HG03045 (cell line): Measurements from ENCODE around the gene CATSPERB.
"Not testable (repeated sequence)": the region's sequence is repeated elsewhere in the genome, so short reads cannot be mapped to it uniquely, and the experiment has no call there.

Experiments used
- ATAC-seq: cut with Tn5 transposase; IDR thresholded peaks from one replicate; pipeline ENCODE4 v1.9.1; 2021; ENCODE audit warnings: mild to moderate bottlenecking, moderate library complexity; ENCODE audit not compliant: unreplicated experiment

Gene CATSPERB

GRCh38 chr14:91731986-91732385, at the start of gene CATSPERB:
TSS of gene CATSPERB (minus strand) at chr14:91732086. CDS start at chr14:91729479, 2,607 bp downstream.
- ATAC-seq, result no peak

GRCh38 chr14:91780452-91780851, 48.6 kb upstream of the CATSPERB start:
- ATAC-seq, result no peak

GRCh38 chr14:91778217-91778616, 46.3 kb upstream of the CATSPERB start:
- no peak for ATAC-seq

GRCh38 chr14:91774140-91775096, 42.5 kb upstream of the CATSPERB start:
- ATAC-seq, result no peak

- ATAC-seq, result no peak
These were observed 38.3 kb upstream of the CATSPERB start for GRCh38 chr14:91770185-91770584.

- no peak for ATAC-seq
These were observed 23.8 kb upstream of the CATSPERB start for GRCh38 chr14:91755570-91756295.

- ATAC-seq, result no peak
These were observed 22.9 kb upstream of the CATSPERB start for GRCh38 chr14:91754819-91755218.

GRCh38 chr14:91754185-91754584, 22.3 kb upstream of the CATSPERB start:
- no peak for ATAC-seq

GRCh38 chr14:91753501-91754128, 21.7 kb upstream of the CATSPERB start:
- no peak for ATAC-seq

- ATAC-seq, result no peak
These were observed 21.1 kb upstream of the CATSPERB start for GRCh38 chr14:91752961-91753360.

GRCh38 chr14:91751719-91752118, 19.8 kb upstream of the CATSPERB start:
- ATAC-seq, result no peak

- no peak for ATAC-seq
These were observed 18.8 kb upstream of the CATSPERB start for GRCh38 chr14:91750634-91751198.

- ATAC-seq, result no peak
These were observed 18.0 kb upstream of the CATSPERB start for GRCh38 chr14:91749868-91750267.

- ATAC-seq, result no peak
These were observed 16.2 kb upstream of the CATSPERB start for GRCh38 chr14:91748049-91748448.

GRCh38 chr14:91745344-91745743, 13.5 kb upstream of the CATSPERB start:
- ATAC-seq, result no peak

GRCh38 chr14:91744068-91744480, 12.2 kb upstream of the CATSPERB start:
- no peak for ATAC-seq

- ATAC-seq, result no peak
These were observed 11.4 kb upstream of the CATSPERB start for GRCh38 chr14:91743305-91743653.

- no peak for ATAC-seq
These were observed 10.9 kb upstream of the CATSPERB start for GRCh38 chr14:91742621-91743304.

- not testable (repeated sequence) for ATAC-seq
These were observed 8.0 kb upstream of the CATSPERB start for GRCh38 chr14:91739867-91740266.

- ATAC-seq, result no peak
These were observed 5.7 kb upstream of the CATSPERB start for GRCh38 chr14:91737619-91738018.
